Epithelial cell of esophagus (primary cell): ENCODE data around the gene A1CF.

Experiments used
- DNase-seq: peaks from one replicate; pipeline ENCODE4 v3.0.0; 2010; ENCODE audit warnings: low read depth
- H3K4me3 ChIP-seq: 2 replicates; pipeline ENCODE4 v1.5.1; 2011; ENCODE audit warnings: mild to moderate bottlenecking, low read length, control low read depth
- TF ChIP-seq, protein P1 (sequence below): IDR thresholded peaks from 2 replicates; pipeline ENCODE4 v1.5.1; 2011; ENCODE audit warnings: low read depth, mild to moderate bottlenecking, low read length, control low read depth, inconsistent platforms; ENCODE audit not compliant: insufficient read depth; ENCODE audit errors: missing control alignments

The A1CF gene

DNA sequence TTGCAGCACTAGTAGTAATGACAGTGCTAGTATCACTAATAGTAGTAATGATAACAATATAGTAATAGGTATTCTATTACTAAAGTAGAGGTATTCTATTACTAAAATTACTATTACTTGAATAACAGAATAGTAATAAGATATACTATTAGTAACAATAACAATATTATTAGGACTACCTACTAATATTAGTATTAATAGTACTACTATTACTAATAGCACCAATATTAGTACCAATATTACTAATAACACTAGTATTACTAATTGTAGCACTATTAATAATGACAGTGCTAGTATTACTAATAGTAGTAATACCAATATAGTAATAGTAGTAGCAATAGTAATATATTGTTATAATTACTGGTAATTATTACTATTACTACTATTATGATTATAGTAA, 24.1 kb downstream of the A1CF start:
- TF ChIP-seq, protein P1, sequence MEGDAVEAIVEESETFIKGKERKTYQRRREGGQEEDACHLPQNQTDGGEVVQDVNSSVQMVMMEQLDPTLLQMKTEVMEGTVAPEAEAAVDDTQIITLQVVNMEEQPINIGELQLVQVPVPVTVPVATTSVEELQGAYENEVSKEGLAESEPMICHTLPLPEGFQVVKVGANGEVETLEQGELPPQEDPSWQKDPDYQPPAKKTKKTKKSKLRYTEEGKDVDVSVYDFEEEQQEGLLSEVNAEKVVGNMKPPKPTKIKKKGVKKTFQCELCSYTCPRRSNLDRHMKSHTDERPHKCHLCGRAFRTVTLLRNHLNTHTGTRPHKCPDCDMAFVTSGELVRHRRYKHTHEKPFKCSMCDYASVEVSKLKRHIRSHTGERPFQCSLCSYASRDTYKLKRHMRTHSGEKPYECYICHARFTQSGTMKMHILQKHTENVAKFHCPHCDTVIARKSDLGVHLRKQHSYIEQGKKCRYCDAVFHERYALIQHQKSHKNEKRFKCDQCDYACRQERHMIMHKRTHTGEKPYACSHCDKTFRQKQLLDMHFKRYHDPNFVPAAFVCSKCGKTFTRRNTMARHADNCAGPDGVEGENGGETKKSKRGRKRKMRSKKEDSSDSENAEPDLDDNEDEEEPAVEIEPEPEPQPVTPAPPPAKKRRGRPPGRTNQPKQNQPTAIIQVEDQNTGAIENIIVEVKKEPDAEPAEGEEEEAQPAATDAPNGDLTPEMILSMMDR, result no peak
- DNase-seq, result no peak
- H3K4me3 ChIP-seq, result no peak overlapping the region

DNA sequence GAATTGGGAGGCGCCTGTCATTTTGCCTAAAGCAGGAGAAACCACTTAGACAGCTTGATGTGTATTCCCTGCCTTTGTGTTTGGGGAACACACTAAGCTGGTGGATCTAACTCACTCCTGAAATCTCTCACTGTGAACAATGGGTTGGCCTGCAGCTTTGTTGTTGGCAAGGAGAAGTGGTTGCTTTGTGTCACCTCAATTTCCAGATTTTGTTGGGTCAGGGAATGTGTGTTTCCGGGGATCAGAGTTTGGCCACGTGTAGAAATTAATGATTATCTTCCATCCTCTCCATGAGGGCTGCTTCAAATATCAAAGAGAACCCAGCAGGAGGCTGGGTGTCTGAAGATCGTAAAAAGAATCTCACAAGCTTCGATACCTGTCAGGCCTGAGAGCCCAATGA, 27.8 kb downstream of the A1CF start:
- TF ChIP-seq, protein P1, result no peak
- DNase-seq, result no peak
- H3K4me3 ChIP-seq, result no peak overlapping the region

DNA sequence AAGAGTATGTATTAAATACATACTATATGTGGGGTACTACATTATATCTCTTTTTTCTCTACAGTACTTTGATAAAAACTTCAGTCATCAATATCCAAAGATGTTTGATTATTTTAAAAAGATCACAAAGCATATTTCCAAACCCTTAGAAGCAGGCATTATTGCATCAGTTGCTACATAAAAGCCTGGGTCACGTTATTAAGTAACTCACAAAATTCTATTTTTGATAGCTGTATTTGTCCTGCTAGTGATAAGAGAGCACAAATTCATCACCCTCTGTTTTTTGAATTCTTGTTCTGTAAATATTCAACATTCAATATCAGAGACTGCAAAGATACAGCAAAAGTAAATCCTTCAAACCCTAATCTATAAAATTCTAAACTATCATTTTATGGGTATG, 30.0 kb downstream of the A1CF start:
- TF ChIP-seq, protein P1, result no peak
- no peak overlapping the region for H3K4me3 ChIP-seq
- DNase-seq, result no peak

DNA sequence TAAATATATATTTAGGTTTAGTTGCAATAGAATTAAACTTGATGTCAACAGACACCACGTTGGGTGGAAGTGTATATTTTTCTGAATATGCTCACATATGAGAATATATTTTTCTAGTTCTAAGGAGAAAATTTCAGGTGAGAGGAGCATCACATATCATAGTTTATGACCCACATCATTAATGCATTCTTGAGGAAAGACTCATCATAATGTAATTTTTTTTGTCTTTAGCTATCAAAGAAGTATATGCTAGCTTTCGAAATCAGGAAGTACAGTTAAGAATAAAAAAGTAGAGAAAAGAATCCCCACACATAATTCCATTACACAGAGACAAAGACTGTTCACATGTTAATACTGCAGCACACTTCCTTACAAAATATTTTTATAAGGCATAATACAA, 30.4 kb downstream of the A1CF start:
- DNase-seq, result peak; percentile 24
- H3K4me3 ChIP-seq, result no peak overlapping the region
- TF ChIP-seq, protein P1, result no peak

DNA sequence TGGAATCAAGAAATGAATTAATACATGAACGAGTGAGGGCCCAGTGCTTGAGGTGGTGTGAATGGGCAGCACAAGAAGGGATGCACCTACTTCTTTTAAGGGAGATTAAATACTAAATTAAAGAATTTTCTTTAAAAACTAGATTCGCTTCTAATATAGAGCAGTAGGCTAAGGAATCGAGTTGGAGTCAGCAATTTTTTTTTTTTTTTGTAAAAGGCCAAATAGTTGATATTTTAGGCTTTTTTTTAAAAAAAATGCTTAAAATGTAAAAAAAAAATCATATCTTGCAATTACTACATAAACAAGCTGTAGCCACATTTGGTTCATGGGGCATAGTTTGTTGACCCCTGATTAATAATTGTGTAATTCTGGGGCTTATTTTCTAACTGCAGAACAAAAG, 31.9 kb downstream of the A1CF start:
- TF ChIP-seq, protein P1, result no peak
- no peak overlapping the region for H3K4me3 ChIP-seq
- no peak for DNase-seq

DNA sequence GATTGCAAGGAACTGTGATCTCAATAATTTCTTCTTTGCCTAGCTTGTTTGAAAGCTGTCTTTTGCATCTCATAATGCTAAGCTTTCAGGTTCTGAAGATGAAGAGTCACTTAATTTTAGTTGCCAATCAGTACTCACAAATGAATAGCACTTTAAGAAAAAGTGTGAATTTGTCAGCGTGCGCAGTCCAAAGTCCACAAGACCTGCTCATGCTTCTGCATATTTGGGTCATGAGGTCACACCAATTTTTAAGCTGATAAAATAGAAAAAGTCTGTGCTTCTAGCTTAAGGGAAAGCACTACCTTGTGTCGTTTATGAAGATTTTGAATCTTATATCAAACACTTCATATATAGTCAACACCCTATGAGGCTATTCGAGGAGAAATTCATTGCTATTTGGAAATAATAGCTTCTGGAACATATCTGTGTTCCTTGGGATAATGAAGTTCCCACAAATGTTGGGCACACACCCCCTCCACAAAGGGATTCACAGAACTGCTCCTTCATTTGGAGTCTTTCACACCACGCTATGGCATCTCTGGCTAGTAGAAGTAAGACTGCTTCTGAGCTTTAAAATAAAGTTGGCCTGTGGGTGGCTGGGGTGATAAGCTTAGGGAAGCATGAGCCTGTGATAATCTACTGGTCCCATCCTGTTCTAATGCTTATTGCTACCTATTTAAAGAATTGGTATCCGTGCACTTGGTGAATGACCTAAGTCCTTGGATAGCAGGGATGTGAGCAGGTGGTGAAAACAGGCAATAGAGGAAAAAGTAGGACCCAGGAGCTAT, 33.3 kb downstream of the A1CF start:
- no peak overlapping the region for H3K4me3 ChIP-seq
- TF ChIP-seq, protein P1, result no peak
- DNase-seq, result no peak
